HCT116 (cell line): ENCODE results near the gene BSN. TPM values are rescaled to one million over a fixed set of nuclear protein-coding genes. Genes with fewer than 3 reads are reported as not detected.

ENCODE experiments used
- ATAC-seq: fragments of 200-7000 bp; cut with Tn5 transposase; 2 replicates; pipeline ENCODE4 v1.9.1; 2020; ENCODE audit warnings: mild to moderate bottlenecking, moderate library complexity
- BruUV-seq: library from RNA; stranded (reverse); fragments of 400-500 nt; replicated peaks from 2 replicates; lab custom pipeline; 2021; lab: Mats Ljungman, UMichigan
- CTCF ChIA-PET: fragments of 300-600 bp; sonication (Branson Sonifier 250); formaldehyde crosslinking; loops from one replicate; lab custom pipeline; 2021; ENCODE audit warnings: antibody characterized with exemption; lab: Charles Lee
- POLR2A ChIA-PET: fragments of 300-600, 350-600 bp; sonication (Branson Sonifier 250); formaldehyde crosslinking; loops from one replicate; lab custom pipeline; 2021; ENCODE audit warnings: antibody characterized with exemption; lab: Charles Lee
- RAD21 ChIA-PET, 2 experiments: fragments of 300-600 bp; sonication (Branson Sonifier 250); formaldehyde crosslinking; loops; one replicate each; lab custom pipeline; 2023; ENCODE audit warnings: low total read pairs in 2 of 2; ENCODE audit not compliant: uncharacterized antibody in 2 of 2, unreplicated experiment in 2 of 2, low non-redundant PET in 1 of 2; lab: Charles Lee
- DNase-seq: peaks from one replicate; pipeline ENCODE4 v3.0.0-alpha.2; 2010; ENCODE audit warnings: low read depth, low spot score
- H2AFZ ChIP-seq: fragments of 200-600 bp; shearing (Covaris generic), sonication (generic); 2 replicates; pipeline ENCODE4 v1.6.1; 2017; ENCODE audit warnings: low read depth, mixed run types, mixed read lengths, antibody characterized with exemption, low read length; ENCODE audit not compliant: poor library complexity, severe bottlenecking
- H3K27ac ChIP-seq: 2 replicates; pipeline ENCODE4 v1.5.1; 2012; ENCODE audit warnings: low read depth, low read length
- H3K27me3 ChIP-seq: fragments of 200-600 bp; sonication (generic); 2 replicates; pipeline ENCODE4 v1.6.1; 2016; ENCODE audit warnings: mixed run types, low read length, mixed read lengths; ENCODE audit not compliant: insufficient read depth
- H3K36me3 ChIP-seq, 2 experiments: fragments of 200-500 bp in 1 of 2; fragments of 200-600 bp in 1 of 2; sonication (Bioruptor generic) in 1 of 2; sonication (generic) in 1 of 2; 2 replicates each; pipeline versions ENCODE4 v1.5.1 to v1.6.1; 2014 to 2016; ENCODE audit warnings: low read length in 2 of 2, inconsistent platforms in 1 of 2, mixed read lengths in 1 of 2, mixed run types in 1 of 2; ENCODE audit not compliant: insufficient read depth in 2 of 2, control insufficient read depth in 1 of 2
- H3K4me1 ChIP-seq, 2 experiments: fragments of 200-600 bp in 1 of 2; sonication (generic) in 1 of 2; 2 replicates each; pipeline versions ENCODE4 v1.5.1 to v1.6.1; 2012 to 2017; ENCODE audit warnings: low read length in 2 of 2, inconsistent platforms in 1 of 2, mild to moderate bottlenecking in 1 of 2, mixed read lengths in 1 of 2, mixed run types in 1 of 2, moderate library complexity in 1 of 2; ENCODE audit not compliant: insufficient read depth in 2 of 2, control insufficient read depth in 1 of 2
- H3K4me2 ChIP-seq: fragments of 200-600 bp; sonication (generic); 2 replicates; pipeline ENCODE4 v1.6.1; 2017; ENCODE audit warnings: mixed run types, low read length, mixed read lengths
- H3K4me3 ChIP-seq, 2 experiments: fragments of 200-600 bp in 1 of 2; sonication (generic) in 1 of 2; replicated peaks in 1 of 2; 2 replicates each; pipeline ENCODE4 v1.5.1; 2011 to 2016; ENCODE audit warnings: low read length in 2 of 2, control low read depth in 1 of 2, low read depth in 1 of 2, mild to moderate bottlenecking in 1 of 2, mixed read lengths in 1 of 2, mixed run types in 1 of 2
- H3K79me2 ChIP-seq: fragments of 200-600 bp; sonication (generic); 2 replicates; pipeline ENCODE4 v1.6.1; 2017; ENCODE audit warnings: mild to moderate bottlenecking, mixed run types, low read length, moderate library complexity, mixed read lengths; ENCODE audit not compliant: insufficient read depth
- H3K9ac ChIP-seq: fragments of 200-600 bp; sonication (generic); 2 replicates; pipeline ENCODE4 v1.6.1; 2016; ENCODE audit warnings: low read length, mixed read lengths
- H3K9me2 ChIP-seq: fragments of 200-600 bp; sonication (generic), shearing (Covaris generic); 2 replicates; pipeline ENCODE4 v1.6.1; 2017; ENCODE audit warnings: mixed run types, mild to moderate bottlenecking, moderate library complexity; ENCODE audit not compliant: insufficient read depth
- H3K9me3 ChIP-seq, 2 experiments: fragments of 200-500 bp in 1 of 2; fragments of 200-600 bp in 1 of 2; sonication (Bioruptor generic) in 1 of 2; sonication (generic) in 1 of 2; 2 replicates each; pipeline ENCODE4 v1.6.1; 2014 to 2017; ENCODE audit warnings: low read length in 2 of 2, mixed read lengths in 2 of 2, inconsistent platforms in 1 of 2, low read depth in 1 of 2, mild to moderate bottlenecking in 1 of 2, mixed run types in 1 of 2, moderate library complexity in 1 of 2; ENCODE audit not compliant: control insufficient read depth in 1 of 2, insufficient read depth in 1 of 2
- H4K20me1 ChIP-seq: fragments of 200-600 bp; sonication (generic), shearing (Covaris generic); 2 replicates; pipeline ENCODE4 v1.6.1; 2017; ENCODE audit warnings: mixed run types, mild to moderate bottlenecking, moderate library complexity; ENCODE audit not compliant: insufficient read depth
- CEBPB ChIP-seq: IDR thresholded peaks from 2 replicates; pipeline ENCODE4 v1.6.1; 2012; ENCODE audit warnings: low read depth
- POLR2AphosphoS5 ChIP-seq: IDR thresholded peaks from 2 replicates; pipeline ENCODE4 v1.6.1; 2011; ENCODE audit warnings: mild to moderate bottlenecking, low read depth, low read length, moderate library complexity
- SRF ChIP-seq: IDR thresholded peaks from 2 replicates; pipeline ENCODE4 v1.6.1; 2012; ENCODE audit warnings: low read depth
- TCF7L2 ChIP-seq: IDR thresholded peaks from 2 replicates; pipeline ENCODE4 v1.7.0; 2011; ENCODE audit warnings: borderline replicate concordance, inconsistent platforms; ENCODE audit not compliant: insufficient read depth, insufficient read length; ENCODE audit errors: extremely low read depth
- YY1 ChIP-seq: IDR thresholded peaks from 2 replicates; pipeline ENCODE4 v1.6.1; 2011; ENCODE audit warnings: low read length, low read depth, moderate library complexity, mild to moderate bottlenecking; ENCODE audit not compliant: insufficient replicate concordance; ENCODE audit errors: extremely low read depth
- ZNF274 ChIP-seq: fragments of 200-500 bp; sonication (Bioruptor generic); IDR thresholded peaks from 2 replicates; pipeline ENCODE4 v1.6.1; 2014; ENCODE audit warnings: mild to moderate bottlenecking, low read depth, low read length, inconsistent platforms
- intact Hi-C: fragments of 100-400 bp; cut with micrococcal nuclease; formaldehyde crosslinking; loops from 2 replicates; pipeline ENCODE4 v1.10.0; 2022
- total RNA-seq: library from RNA; stranded (reverse); gene quantifications from one replicate; pipeline ENCODE4 v1.2.1, GENCODE V29; 2021; ENCODE audit not compliant: unreplicated experiment
- TF ChIP-seq, protein P1 (sequence below): IDR thresholded peaks from 2 replicates; pipeline ENCODE4 v1.6.1; 2012; ENCODE audit warnings: low read depth
- TF ChIP-seq, protein P2 (sequence below): IDR thresholded peaks from 2 replicates; pipeline ENCODE4 v1.6.1; 2012

Gene BSN
- total RNA-seq, 1 experiment from 2014 or later = 1.5 TPM

DNA sequence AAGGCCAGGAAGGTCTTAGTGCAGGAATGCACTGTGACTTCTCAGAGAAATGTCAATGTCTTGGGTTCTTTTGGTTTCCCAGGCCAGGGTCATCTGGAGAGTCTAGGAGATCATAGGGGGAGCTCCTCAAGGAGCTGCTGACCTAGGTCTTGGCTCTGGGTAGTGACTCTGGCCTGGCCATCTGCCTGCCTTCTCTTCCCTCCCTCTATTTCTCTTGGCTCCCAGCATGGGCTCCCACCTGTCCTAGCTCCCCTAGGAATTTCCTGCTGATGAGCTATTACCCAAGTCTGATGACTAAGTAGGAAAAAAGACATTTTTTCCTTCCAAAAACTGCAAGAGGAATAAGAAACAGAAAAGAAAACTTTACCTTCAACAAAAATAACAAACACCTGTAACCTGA lies 57.4 kb downstream of the BSN start:
- no peak for ATAC-seq
- intact Hi-C loops = no loop called here
- RAD21 ChIA-PET = no interaction called here
- Histone ChIP-seq H3K79me2 (no peaks in the 10 kb centered on the region), H3K27me3 (no peaks in the 10 kb centered on the region), H3K4me1 (peaks cover 0 to 20% of the 10 kb centered on the region in 2 experiments; a peak in 2 of 4 replicates), H3K36me3 (no peaks in the 10 kb centered on the region), H2AFZ (no peak overlapping the region), H4K20me1 (no peaks in the 10 kb centered on the region), H3K4me2 (no peak overlapping the region)
- DNase-seq = no peak
- TF ChIP-seq ZNF274 (no peak), SRF (no peak), POLR2AphosphoS5 (no peak), CEBPB (no peak), TCF7L2 (no peak), YY1 (no peak)
- TF ChIP-seq, protein P1, sequence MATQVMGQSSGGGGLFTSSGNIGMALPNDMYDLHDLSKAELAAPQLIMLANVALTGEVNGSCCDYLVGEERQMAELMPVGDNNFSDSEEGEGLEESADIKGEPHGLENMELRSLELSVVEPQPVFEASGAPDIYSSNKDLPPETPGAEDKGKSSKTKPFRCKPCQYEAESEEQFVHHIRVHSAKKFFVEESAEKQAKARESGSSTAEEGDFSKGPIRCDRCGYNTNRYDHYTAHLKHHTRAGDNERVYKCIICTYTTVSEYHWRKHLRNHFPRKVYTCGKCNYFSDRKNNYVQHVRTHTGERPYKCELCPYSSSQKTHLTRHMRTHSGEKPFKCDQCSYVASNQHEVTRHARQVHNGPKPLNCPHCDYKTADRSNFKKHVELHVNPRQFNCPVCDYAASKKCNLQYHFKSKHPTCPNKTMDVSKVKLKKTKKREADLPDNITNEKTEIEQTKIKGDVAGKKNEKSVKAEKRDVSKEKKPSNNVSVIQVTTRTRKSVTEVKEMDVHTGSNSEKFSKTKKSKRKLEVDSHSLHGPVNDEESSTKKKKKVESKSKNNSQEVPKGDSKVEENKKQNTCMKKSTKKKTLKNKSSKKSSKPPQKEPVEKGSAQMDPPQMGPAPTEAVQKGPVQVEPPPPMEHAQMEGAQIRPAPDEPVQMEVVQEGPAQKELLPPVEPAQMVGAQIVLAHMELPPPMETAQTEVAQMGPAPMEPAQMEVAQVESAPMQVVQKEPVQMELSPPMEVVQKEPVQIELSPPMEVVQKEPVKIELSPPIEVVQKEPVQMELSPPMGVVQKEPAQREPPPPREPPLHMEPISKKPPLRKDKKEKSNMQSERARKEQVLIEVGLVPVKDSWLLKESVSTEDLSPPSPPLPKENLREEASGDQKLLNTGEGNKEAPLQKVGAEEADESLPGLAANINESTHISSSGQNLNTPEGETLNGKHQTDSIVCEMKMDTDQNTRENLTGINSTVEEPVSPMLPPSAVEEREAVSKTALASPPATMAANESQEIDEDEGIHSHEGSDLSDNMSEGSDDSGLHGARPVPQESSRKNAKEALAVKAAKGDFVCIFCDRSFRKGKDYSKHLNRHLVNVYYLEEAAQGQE = no peak
- TF ChIP-seq, protein P2, sequence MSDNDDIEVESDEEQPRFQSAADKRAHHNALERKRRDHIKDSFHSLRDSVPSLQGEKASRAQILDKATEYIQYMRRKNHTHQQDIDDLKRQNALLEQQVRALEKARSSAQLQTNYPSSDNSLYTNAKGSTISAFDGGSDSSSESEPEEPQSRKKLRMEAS = no peak
- TF ChIP-seq, all 23 proteins: peak for 0
- POLR2A ChIA-PET = no interaction called here
- no peaks in the 10 kb centered on the region for H3K9me2 ChIP-seq
- no TSS peak for BruUV-seq
- H3K9me3 ChIP-seq = no peaks in the 10 kb centered on the region
- H3K9ac ChIP-seq = no peak overlapping the region
- CTCF ChIA-PET = no interaction called here
- H3K27ac ChIP-seq = no peak overlapping the region
- H3K4me3 ChIP-seq = no peak overlapping the region
